Liver (tissue), 9 donors: ENCODE results near the gene GABRR1. TPM values are rescaled to one million over a fixed set of nuclear protein-coding genes. Genes with fewer than 3 reads are reported as not detected.

Experiments used
- DNase-seq: peaks from one replicate; pipeline ENCODE4 v3.0.0-alpha.2; 2017; ENCODE audit warnings: low spot score
- H3K27ac ChIP-seq, 2 donors: one replicate each; pipeline ENCODE4 v1.7.0; 2013; ENCODE audit warnings: inconsistent platforms in 2 of 2, low read length in 2 of 2, control low read depth in 1 of 2, low read depth in 1 of 2, mild to moderate bottlenecking in 1 of 2
- H3K27me3 ChIP-seq, 4 donors: one replicate each; pipeline versions ENCODE4 v1.6.1 to v1.7.0; 2013; ENCODE audit warnings: low read length in 3 of 4, inconsistent platforms in 1 of 4, mild to moderate bottlenecking in 1 of 4, moderate library complexity in 1 of 4; ENCODE audit not compliant: control insufficient read depth in 4 of 4, insufficient read depth in 4 of 4
- H3K36me3 ChIP-seq, 4 donors: one replicate each; pipeline versions ENCODE4 v1.6.1 to v1.7.0; 2013; ENCODE audit warnings: low read length in 3 of 4, mild to moderate bottlenecking in 3 of 4, low read depth in 1 of 4, moderate library complexity in 1 of 4; ENCODE audit not compliant: control insufficient read depth in 4 of 4, insufficient read depth in 3 of 4
- H3K4me1 ChIP-seq, 4 donors: one replicate each; pipeline versions ENCODE4 v1.6.1 to v1.7.0; 2013; ENCODE audit warnings: low read length in 3 of 4, mild to moderate bottlenecking in 3 of 4, moderate library complexity in 1 of 4; ENCODE audit not compliant: control insufficient read depth in 4 of 4, insufficient read depth in 4 of 4
- H3K4me3 ChIP-seq, 3 donors: one replicate each; pipeline versions ENCODE4 v1.6.1 to v1.7.0; 2013; ENCODE audit warnings: low read length in 3 of 3, control low read depth in 1 of 3, low read depth in 1 of 3, mild to moderate bottlenecking in 1 of 3
- H3K9ac ChIP-seq, 2 donors: one replicate each; pipeline ENCODE4 v1.7.0; 2013; ENCODE audit warnings: low read length in 2 of 2, mild to moderate bottlenecking in 2 of 2, moderate library complexity in 2 of 2, control low read depth in 1 of 2, low read depth in 1 of 2
- H3K9me3 ChIP-seq, 4 donors: one replicate each; pipeline versions ENCODE4 v1.6.1 to v1.7.0; 2013; ENCODE audit warnings: low read length in 3 of 4; ENCODE audit not compliant: control insufficient read depth in 4 of 4
- ATF3 ChIP-seq: IDR thresholded peaks from 2 replicates; pipeline ENCODE4 v1.6.1; 2016; ENCODE audit warnings: antibody characterized with exemption
- CTCF ChIP-seq: fragments of 150-350 bp; IDR thresholded peaks from 2 replicates; pipeline ENCODE4 v1.5.1; 2017; ENCODE audit warnings: improper control_type of control experiment, low read depth, low read length; ENCODE audit not compliant: missing input control
- EGR1 ChIP-seq, 2 donors: IDR thresholded peaks; 2 replicates each; pipeline ENCODE4 v1.6.1; 2016 to 2018; ENCODE audit warnings: antibody characterized with exemption in 2 of 2, low read depth in 2 of 2
- FOXA1 ChIP-seq: IDR thresholded peaks from 2 replicates; pipeline ENCODE4 v1.6.1; 2016; ENCODE audit warnings: antibody characterized with exemption
- FOXA2 ChIP-seq: IDR thresholded peaks from 2 replicates; pipeline ENCODE4 v1.6.1; 2016; ENCODE audit warnings: antibody characterized with exemption
- GABPA ChIP-seq, 2 donors: IDR thresholded peaks in 1 of 2; conservative IDR thresholded peaks in 1 of 2; 2 replicates each; pipeline ENCODE4 v1.6.1; 2016; ENCODE audit warnings: antibody characterized with exemption in 2 of 2, mild to moderate bottlenecking in 1 of 2, moderate library complexity in 1 of 2
- HNF4G ChIP-seq: IDR thresholded peaks from 2 replicates; pipeline ENCODE4 v1.6.1; 2016; ENCODE audit warnings: antibody characterized with exemption
- JUND ChIP-seq, 2 donors: IDR thresholded peaks; 2 replicates each; pipeline ENCODE4 v1.6.1; 2016; ENCODE audit warnings: antibody characterized with exemption in 2 of 2
- NR2F2 ChIP-seq: IDR thresholded peaks from 2 replicates; pipeline ENCODE4 v1.6.1; 2016; ENCODE audit warnings: antibody characterized with exemption
- RAD21 ChIP-seq, 2 donors: IDR thresholded peaks; 2 replicates each; pipeline ENCODE4 v1.6.1; 2016; ENCODE audit warnings: antibody characterized with exemption in 2 of 2, mild to moderate bottlenecking in 2 of 2
- RXRA ChIP-seq, 2 donors: IDR thresholded peaks; 2 replicates each; pipeline ENCODE4 v1.6.1; 2017 to 2018; ENCODE audit warnings: antibody characterized with exemption in 2 of 2, mild to moderate bottlenecking in 1 of 2
- SP1 ChIP-seq: IDR thresholded peaks from 2 replicates; pipeline ENCODE4 v1.6.1; 2018; ENCODE audit warnings: antibody characterized with exemption, mild to moderate bottlenecking
- TAF1 ChIP-seq: conservative IDR thresholded peaks from 2 replicates; pipeline ENCODE4 v1.6.1; 2016; ENCODE audit warnings: antibody characterized with exemption, mild to moderate bottlenecking
- YY1 ChIP-seq: IDR thresholded peaks from 2 replicates; pipeline ENCODE4 v1.6.1; 2016; ENCODE audit warnings: antibody characterized with exemption, mild to moderate bottlenecking
- ZBTB33 ChIP-seq: IDR thresholded peaks from 2 replicates; pipeline ENCODE4 v1.6.1; 2016; ENCODE audit warnings: antibody characterized with exemption
- WGBS: extraction: QIAGEN DNeasy Blood & Tissue Kit; methylation state at CpG from one replicate; pipeline ENCODE4 v1.1.7; 2013; 5-methylcytosine and 5-hydroxymethylcytosine counted together
- polyA plus RNA-seq, 2 donors: library from polyadenylated mRNA; stranded (reverse) in 1 of 2; unstranded in 1 of 2; fragments of 200-250 nt in 1 of 2; fragments of >200 nt in 1 of 2; fragmentation: Nextera tagmentation in 1 of 2; extraction: Ambion mirVana in 1 of 2; gene quantifications; one replicate each; pipeline versions ENCODE4 v1.2.1 to v1.2.3, GENCODE V29; 2013 to 2015
- total RNA-seq, 2 donors: library from RNA; depleted of rRNA; stranded (reverse); fragments of >200 nt; gene quantifications; one replicate each; pipeline ENCODE4 v1.2.3, GENCODE V29; 2014
- TF ChIP-seq, protein P1 (sequence below): IDR thresholded peaks from 2 replicates; pipeline ENCODE4 v1.6.1; 2016; ENCODE audit warnings: antibody characterized with exemption
- TF ChIP-seq, protein P2 (sequence below): IDR thresholded peaks from 2 replicates; pipeline ENCODE4 v1.6.1; 2016; ENCODE audit warnings: antibody characterized with exemption, mild to moderate bottlenecking
- donor health status: healthy.
- donor health status: healthy.
- donor health status: healthy.
- donor health status: healthy.
- donor health status: healthy.

The GABRR1 gene
- total RNA-seq = not detected
- polyA plus RNA-seq = not detected

- no peak for DNase-seq
- Histone ChIP-seq H3K36me3 (no peaks in the 10 kb centered on the region), H3K9me3 (no peaks in the 10 kb centered on the region), H3K9ac (no peak within 1 kb of the TSS), H3K4me1 (no peaks in the 10 kb centered on the region), H3K4me3 (no peak within 1 kb of the TSS), H3K27me3 (no peaks in the 10 kb centered on the region), H3K27ac (no peak within 1 kb of the TSS)
- no peak for TF ChIP-seq GABPA (IDR thresholded peaks at IDR 0.05 in 1 of 2, conservative IDR thresholded peaks at IDR 0.05 in 1 of 2)
- no peak for TF ChIP-seq YY1
- TF ChIP-seq, protein P1, sequence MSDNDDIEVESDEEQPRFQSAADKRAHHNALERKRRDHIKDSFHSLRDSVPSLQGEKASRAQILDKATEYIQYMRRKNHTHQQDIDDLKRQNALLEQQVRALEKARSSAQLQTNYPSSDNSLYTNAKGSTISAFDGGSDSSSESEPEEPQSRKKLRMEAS = no peak
- TF ChIP-seq RXRA (IDR thresholded peaks at IDR 0.05) = no peak
- TF ChIP-seq SP1 = no peak
- no peak for TF ChIP-seq TAF1
- no peak for TF ChIP-seq FOXA2
- TF ChIP-seq, protein P2, sequence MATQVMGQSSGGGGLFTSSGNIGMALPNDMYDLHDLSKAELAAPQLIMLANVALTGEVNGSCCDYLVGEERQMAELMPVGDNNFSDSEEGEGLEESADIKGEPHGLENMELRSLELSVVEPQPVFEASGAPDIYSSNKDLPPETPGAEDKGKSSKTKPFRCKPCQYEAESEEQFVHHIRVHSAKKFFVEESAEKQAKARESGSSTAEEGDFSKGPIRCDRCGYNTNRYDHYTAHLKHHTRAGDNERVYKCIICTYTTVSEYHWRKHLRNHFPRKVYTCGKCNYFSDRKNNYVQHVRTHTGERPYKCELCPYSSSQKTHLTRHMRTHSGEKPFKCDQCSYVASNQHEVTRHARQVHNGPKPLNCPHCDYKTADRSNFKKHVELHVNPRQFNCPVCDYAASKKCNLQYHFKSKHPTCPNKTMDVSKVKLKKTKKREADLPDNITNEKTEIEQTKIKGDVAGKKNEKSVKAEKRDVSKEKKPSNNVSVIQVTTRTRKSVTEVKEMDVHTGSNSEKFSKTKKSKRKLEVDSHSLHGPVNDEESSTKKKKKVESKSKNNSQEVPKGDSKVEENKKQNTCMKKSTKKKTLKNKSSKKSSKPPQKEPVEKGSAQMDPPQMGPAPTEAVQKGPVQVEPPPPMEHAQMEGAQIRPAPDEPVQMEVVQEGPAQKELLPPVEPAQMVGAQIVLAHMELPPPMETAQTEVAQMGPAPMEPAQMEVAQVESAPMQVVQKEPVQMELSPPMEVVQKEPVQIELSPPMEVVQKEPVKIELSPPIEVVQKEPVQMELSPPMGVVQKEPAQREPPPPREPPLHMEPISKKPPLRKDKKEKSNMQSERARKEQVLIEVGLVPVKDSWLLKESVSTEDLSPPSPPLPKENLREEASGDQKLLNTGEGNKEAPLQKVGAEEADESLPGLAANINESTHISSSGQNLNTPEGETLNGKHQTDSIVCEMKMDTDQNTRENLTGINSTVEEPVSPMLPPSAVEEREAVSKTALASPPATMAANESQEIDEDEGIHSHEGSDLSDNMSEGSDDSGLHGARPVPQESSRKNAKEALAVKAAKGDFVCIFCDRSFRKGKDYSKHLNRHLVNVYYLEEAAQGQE = no peak
- no peak for TF ChIP-seq RAD21 (IDR thresholded peaks at IDR 0.05)
- WGBS = 65% methylated on average over 10 of the region's 10 CpGs
Observed at GRCh38 chr6:89217299-89217910, at the start of gene GABRR1. TSS of gene GABRR1 (minus strand) at chr6:89217358. CDS start at chr6:89217322, 36 bp downstream.

DNA sequence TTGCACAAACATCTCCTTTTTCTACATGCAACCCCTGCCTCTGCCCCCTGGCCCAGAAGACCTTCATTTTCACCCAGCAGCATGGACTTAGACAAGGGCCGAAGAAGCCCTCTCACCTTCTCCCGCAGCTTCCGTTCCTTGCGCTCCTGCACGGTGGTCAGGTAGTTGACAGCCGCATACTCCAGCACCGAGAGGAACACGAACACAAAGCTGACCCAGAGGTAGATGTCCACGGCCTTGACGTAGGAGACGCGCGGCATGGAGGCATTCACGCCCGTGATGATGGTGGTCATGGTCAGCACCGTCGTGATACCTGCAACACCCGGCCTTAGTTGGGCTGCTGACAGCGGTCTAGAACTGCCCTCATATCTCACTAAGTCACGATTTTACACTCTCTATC is 47.1 kb upstream of the GABRR1 start:
- no peak for DNase-seq
- no peak overlapping the region for H3K27ac ChIP-seq
- no peaks in the 10 kb centered on the region for H3K9me3 ChIP-seq
- H3K4me3 ChIP-seq = no peak overlapping the region
- H3K27me3 ChIP-seq = no peaks in the 10 kb centered on the region
- H3K4me1 ChIP-seq = no peaks in the 10 kb centered on the region
- WGBS = 96% methylated on average over 20 of the region's 20 CpGs
- H3K9ac ChIP-seq = no peak overlapping the region
- TF ChIP-seq RAD21 (IDR thresholded peaks at IDR 0.05) = no peak
- TF ChIP-seq CTCF = no peak
- TF ChIP-seq, protein P2 = no peak
- no peak for TF ChIP-seq YY1
- TF ChIP-seq EGR1 (IDR thresholded peaks at IDR 0.05; ENCODE audit: low read depth in 2 of 2) = no peak
- no peak for TF ChIP-seq FOXA1
- TF ChIP-seq, protein P1 = no peak
- TF ChIP-seq FOXA2 = no peak
- no peak for TF ChIP-seq ATF3
- no peak for TF ChIP-seq HNF4G
- no peak for TF ChIP-seq ZBTB33
- TF ChIP-seq RXRA (IDR thresholded peaks at IDR 0.05) = no peak
- no peak for TF ChIP-seq NR2F2
- TF ChIP-seq GABPA (IDR thresholded peaks at IDR 0.05 in 1 of 2, conservative IDR thresholded peaks at IDR 0.05 in 1 of 2) = no peak
- no peak for TF ChIP-seq JUND (IDR thresholded peaks at IDR 0.05)
- no peaks in the 10 kb centered on the region for H3K36me3 ChIP-seq
